Ammon's horn (tissue), 1 donor: ENCODE measurements around the gene SPG7.

ENCODE experiments used
- DNase-seq: peaks from one replicate; pipeline ENCODE4 v3.0.0-alpha.2; 2016; ENCODE audit warnings: low spot score

SPG7 gene

DNA sequence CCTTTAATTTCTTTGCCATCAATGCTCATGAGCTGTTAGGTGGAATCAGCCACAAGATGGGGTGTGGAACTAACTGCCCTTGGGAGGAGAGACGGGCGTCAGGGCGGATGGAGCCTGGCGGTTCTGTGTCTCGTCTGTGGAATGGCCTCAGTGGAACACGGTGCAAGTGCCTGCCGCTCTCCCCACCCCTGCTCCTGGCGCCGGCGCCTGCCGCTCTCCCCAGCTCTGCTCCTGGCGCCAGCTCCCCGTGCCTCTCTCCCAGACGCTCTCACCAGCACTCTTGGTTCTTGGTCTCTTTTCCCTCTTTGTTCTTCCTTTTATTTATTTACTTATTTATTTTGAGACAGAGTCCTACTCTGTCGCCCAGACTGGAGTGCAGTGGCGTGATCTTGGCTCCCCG lies 39.1 kb downstream of the SPG7 start:
- no peak for DNase-seq

DNA sequence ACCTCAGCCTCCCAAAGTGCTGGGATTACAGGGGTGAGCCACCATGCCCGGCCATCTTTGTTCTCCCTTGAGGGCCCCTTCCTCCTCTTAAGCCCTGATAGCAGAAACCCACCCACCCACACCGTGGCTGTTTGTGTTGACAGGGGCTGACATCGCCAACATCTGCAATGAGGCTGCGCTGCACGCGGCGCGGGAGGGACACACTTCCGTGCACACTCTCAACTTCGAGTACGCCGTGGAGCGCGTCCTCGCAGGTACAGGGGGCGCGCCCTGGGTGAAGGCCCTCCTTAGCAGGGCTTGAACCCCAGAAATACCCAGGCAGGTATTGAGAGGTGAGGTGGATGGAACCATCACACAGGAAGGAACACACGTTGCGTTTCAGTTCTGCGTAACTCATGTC lies 39.7 kb downstream of the SPG7 start:
- no peak for DNase-seq

DNA sequence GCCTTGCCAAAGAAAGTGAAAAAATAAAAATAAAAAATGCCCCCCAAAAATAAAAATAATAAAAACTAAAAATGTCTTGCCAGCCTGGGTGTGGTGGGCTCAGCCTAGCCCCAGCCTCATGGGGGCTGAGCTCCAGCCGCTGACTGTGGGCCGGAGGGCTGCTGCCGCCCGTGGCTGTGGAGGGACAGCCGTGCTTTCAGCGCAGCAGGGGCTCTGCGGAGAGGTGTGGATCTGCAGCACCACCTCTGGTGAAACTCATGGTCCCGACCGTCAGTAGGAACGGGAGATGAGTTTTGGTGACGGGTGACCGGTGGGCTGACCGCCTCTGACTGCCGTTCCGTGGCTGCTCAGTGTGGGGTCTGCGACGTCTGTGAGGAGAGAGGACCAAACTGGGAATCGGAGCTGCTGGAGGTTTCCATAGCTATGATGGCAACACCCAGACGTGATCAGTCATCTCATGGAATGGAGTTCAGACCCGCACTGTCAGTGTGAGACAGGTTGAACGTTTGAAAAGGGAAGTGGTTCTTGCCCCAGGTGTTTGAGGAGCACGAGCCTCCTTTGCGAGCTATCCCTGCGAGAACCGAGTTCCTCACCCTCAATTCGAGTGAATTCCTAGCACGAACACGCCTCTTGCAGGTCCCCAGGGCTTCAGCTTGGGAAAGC lies 40.3 kb downstream of the SPG7 start:
- no peak for DNase-seq

DNA sequence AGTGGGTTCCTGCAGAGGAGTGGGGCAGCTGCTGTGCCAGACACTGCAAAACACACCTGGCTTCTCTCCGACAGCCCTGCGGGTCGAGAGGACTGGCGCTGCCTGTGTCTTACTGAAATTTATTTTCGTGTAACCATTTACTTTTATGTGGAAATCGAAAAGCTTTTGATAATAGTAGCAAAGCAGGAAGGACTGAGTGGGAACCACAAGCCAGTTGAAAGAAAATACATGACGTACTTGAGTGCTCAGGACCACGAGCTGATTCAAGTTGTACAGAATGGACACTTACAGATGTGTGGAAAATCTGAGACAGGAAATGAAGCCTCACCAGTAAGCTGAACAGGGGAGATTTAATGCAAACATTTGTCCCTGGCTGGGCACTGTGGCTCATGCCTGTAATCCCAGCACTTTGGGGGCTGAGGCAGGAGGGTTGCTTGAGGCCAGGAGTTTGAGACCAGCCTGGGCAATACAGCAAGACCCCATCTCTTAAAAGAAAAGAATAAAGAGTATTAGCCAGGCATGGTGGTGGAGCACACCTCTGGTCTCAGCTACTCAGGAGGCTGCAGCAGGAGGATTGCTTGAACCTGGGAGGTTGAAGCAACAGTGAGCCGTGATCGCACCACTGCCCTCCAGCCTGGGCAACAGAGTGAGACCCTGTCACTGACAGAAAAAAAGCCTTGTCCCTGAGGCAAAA lies 41.0 kb downstream of the SPG7 start:
- no peak for DNase-seq

DNA sequence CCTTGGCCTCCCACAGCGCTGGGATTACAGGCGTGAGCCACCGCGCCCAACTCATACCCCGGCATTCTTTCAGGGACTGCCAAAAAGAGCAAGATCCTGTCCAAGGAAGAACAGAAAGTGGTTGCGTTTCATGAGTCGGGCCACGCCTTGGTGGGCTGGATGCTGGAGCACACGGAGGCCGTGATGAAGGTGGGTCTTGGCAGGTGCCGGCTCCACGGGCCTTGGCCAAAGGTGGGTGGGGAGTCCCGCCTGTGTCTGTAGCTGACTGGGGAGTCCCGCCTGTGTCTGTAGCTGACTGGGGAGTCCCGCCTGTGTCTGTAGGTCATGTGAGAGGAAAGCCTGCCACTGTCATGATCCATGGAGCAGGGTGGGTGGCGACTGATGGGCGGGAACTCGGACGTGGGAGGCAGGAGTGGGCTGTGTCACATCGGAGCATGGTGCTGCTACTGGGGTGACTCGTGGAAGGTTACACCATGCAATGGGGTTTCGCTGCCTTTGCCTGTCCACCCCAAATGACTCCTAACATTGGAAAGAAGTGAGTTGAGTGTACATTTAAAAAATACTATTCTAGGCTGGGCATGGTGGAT lies 42.3 kb downstream of the SPG7 start:
- no peak for DNase-seq

DNA sequence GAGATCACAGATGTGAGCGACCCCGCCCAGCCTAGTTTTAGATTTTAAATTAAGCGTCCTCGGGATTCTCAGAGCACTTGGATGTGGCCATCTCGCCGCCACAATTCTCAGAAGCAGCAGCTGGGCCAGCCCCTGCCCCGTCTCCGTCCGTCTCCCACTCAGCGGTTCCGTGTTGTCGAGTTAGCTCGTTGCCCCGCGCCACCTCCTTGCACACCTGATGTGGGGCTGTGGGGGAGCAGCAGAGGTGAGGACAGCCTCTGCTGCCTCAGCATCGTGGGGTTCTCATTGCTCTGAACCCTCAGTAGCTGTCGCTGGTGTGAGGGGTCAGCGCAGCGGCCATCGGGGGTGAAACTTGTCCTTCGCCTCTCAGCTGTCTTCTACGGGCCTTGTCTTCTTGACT lies 44.1 kb downstream of the SPG7 start:
- DNase-seq, result no peak

DNA sequence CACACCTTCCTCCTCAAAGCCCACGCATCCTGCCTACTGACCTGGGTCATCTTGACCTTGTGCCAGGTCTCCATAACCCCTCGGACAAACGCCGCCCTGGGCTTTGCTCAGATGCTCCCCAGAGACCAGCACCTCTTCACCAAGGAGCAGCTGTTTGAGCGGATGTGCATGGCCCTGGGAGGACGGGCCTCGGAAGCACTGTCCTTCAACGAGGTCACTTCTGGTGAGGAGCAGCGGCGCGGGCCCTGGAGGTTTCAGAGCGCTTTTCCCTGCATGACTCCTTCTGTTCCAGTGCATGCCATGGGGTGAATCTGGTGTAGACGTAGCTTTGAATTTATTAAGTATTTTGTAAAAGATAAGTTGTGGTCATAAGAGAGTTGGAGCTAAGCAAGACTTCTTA lies 44.7 kb downstream of the SPG7 start:
- DNase-seq, result no peak

DNA sequence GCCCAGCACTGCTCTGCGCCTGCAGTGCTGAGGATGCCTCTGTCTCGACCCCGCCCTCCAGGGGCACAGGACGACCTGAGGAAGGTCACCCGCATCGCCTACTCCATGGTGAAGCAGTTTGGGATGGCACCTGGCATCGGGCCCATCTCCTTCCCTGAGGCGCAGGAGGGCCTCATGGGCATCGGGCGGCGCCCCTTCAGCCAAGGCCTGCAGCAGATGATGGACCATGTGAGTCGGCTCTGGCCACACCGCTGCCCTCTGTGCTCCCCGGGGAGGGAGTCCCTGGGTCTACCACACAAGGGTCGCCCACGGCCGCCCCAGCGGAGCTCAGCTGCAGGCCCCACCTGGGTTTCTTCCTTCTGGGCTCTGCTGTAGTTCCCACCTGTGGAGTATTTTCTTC lies 45.5 kb downstream of the SPG7 start:
- no peak for DNase-seq

DNA sequence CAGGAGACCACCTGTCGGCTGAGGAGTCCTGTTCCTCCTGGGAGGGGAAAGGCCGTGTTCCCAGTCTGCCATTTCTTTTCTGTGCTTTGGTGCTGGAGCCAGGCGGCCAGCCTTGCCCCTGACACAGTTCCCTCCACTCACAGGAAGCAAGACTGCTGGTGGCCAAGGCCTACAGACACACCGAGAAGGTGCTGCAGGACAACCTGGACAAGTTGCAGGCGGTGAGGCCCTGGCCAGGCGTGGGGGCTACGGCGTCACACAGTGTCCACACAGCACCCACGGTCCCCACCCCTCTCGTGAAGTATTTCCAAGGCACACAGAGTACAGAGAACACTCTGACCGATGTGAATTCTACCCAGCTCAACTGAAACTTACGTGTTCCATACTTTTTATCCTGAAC lies 46.1 kb downstream of the SPG7 start:
- no peak for DNase-seq

DNA sequence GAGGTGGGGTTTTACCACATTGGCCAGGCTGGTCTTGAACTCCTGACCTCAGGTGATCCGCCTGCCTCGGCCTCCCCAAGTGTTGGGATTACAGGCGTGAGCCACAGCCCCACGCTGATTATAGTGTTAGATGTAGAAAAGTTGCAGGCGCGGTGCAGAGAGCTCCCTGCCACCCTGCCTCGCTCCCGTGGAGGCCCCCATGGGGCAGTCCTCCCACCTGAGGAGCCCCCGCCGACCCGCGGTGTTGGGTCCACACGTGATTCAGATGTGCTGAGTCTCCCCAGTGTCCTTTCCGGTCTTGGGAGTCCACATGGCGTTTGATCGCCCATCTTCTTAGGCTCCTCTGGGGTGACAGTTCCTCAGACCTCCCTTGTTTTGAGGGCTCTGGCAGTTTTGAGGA lies 47.1 kb downstream of the SPG7 start:
- no peak for DNase-seq

DNA sequence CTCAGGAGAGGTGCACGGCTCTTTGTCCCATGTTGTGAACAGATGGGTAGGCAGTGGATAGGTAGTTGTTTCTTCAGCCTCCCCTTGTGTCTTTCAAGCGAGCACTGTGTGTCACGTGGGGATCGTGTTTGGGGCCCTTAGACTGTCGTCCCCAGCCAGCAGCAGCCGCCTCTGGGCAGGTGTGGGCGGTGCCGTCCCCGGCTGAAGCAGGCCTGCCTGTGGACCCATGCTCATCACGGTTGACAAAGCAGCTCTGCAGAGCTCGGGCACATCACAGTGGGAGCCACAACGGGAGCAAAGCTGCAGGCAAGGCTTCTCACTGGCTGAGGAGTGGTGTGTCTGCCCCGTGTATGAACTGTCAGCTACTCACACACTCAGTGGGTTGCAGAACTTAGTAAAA lies 47.6 kb downstream of the SPG7 start:
- no peak for DNase-seq

DNA sequence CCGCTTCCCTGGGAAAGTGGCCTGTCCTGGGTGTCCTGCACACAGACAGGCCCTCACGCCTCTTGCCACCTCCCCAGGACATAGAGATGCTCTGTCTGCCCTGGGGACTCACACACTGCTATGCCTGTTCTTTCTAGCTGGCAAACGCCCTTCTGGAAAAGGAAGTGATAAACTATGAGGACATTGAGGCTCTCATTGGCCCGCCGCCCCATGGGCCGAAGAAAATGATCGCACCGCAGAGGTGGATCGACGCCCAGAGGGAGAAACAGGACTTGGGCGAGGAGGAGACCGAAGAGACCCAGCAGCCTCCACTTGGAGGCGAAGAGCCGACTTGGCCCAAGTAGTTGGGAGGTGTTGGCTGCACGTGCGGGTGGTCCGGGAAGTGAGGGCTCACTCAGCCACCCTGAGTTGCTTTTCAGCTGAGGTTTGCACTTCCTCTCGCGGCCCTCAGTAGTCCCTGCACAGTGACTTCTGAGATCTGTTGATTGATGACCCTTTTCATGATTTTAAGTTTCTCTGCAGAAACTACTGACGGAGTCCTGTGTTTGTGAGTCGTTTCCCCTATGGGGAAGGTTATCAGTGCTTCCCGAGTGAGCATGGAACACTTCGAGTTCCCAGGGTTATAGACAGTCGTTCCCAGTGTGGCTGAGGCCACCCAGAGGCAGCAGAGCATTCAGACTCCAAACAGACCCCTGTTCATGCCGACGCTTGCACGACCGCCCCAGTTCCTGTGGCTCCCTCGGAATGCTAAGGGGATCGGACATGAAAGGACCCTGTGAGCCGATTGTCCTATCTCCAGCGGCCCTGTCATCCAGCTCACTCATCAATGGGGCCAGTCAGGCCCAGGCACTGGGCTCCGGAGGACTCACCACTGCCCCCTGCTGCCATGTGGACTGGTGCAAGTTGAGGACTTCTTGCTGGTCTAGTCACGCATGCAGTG lies 48.8 kb downstream of the SPG7 start:
- DNase-seq, result peak; percentile 90

DNA sequence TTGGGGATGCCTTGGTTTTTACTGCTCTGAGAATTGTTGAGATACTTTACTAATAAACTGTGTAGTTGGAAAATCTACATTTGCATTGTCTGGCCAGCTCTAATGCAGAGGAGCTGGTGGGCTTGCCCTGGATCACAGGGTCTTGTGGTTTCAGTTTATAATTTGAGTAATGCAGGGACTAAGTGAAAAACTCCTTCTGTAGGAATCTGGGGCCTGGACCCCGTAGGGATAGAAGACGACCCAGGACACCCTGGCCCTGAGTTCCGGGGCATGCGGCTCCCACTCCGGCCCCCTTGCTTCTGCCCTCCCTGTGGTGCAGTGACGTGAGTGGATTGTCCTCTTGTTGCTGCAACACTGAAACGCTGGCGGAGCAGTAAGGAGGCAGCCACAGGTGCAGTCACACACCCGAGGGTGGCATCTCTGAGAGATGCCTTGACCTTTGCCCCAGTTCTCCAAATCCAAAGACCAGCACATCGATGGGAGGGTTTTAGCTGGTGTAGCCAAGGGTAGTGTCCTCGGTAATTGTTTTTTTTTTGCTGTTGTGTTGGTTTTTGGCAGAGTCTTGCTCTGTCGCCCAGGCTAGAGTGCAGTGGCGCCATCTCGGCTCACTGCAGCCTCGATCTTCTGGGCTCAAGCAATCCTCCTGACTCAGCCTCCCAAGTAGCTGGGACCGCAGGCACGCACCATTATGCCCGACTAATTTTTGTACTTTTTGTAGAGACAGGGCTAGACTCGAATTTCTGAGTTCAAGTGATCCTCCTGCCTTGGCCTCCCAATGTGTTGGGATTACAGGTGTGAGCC lies 49.7 kb downstream of the SPG7 start:
- DNase-seq, result no peak

DNA sequence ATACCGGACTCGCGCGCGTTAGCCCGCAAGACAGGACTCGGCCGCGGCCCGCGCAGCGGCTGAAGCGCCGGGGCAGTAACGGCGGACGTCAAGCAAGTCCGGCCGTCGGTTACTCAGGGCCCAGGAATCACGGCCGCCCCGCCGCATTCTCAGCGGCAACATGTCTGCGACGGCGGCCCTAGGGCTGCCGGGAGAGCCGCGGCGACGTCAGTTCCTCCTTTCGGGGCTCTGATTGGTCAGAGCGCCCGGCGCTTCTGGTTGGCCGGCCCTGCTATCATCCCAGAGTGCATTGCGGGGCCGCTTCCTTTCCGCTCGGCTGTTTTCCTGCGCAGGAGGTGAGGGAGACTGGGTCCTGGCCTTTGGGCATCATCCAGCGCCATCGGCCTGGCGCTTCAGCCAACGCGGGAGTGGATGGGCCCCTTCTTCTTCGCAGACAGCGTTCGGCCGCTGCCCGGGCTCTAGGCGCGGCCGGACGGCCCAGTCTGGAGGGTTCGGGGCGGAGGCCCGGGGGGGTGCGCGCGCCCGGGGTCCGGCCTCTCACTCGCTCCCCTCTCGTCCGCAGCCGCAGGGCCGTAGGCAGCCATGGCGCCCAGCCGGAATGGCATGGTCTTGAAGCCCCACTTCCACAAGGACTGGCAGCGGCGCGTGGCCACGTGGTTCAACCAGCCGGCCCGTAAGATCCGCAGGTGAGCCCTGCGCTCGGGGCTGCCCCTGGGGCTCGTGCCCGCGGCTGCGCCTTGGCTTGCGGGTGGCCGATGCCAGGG lies 52.4 kb downstream of the SPG7 start, which contains the start of gene RPL13:
TSS of gene RPL13 (plus strand) at position 305 of the 764 bp plus-strand sequence. CDS start at position 583, 278 bp downstream.
- DNase-seq, result peak; percentile 94

DNA sequence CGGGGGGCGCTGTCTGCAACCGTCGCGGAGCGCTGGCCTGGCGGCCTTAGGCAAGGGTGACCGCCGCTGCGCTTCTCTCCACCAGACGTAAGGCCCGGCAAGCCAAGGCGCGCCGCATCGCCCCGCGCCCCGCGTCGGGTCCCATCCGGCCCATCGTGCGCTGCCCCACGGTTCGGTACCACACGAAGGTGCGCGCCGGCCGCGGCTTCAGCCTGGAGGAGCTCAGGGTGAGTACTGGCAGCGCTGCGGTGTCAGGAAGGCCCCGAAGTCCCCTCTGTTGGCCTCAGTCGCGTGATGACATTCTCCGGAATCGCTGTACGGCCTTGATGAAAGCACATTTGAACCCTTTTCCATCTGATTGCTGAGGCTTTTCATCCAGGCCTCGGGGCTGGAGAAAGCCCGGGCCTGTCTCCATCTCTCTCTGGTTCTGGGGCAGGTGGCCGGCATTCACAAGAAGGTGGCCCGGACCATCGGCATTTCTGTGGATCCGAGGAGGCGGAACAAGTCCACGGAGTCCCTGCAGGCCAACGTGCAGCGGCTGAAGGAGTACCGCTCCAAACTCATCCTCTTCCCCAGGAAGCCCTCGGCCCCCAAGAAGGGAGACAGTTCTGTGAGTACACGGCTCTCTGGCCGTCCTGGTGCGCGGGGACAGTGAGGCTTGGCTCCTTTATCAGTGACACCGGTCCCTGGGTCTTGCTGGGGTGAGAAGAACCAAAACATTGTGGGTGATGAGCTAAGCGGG lies 53.1 kb downstream of the SPG7 start:
- no peak for DNase-seq

DNA sequence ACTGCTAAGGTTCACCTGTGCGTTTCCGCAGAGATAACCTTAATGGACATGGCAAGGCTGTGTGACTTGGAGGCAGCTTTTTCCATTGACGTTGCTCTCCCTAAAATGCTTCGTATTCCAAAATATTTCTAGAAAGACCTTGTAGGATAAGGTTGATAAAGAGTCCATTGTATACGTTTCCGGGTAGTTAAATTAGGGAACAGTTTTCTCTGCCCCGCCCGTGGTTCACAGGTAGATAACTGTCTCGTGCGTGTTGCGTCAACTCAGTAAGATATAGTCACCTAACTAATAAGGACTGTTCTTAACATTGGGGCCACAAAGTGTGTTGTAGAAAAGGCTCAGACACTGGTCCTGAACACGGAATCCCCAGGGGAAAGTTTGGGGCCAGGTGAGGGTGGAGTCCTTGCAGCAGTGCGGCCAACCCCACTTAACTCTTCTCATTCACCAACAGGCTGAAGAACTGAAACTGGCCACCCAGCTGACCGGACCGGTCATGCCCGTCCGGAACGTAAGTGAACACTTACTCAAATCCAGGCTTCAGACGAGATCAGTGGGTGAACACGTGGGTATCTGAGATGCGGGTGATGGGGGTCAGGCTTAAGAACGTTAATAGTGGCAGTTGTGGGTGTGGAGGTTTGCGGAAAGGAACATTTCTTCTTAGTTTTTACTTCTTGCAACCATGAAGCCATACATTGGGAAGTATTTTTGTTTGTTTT lies 53.8 kb downstream of the SPG7 start:
- no peak for DNase-seq

DNA sequence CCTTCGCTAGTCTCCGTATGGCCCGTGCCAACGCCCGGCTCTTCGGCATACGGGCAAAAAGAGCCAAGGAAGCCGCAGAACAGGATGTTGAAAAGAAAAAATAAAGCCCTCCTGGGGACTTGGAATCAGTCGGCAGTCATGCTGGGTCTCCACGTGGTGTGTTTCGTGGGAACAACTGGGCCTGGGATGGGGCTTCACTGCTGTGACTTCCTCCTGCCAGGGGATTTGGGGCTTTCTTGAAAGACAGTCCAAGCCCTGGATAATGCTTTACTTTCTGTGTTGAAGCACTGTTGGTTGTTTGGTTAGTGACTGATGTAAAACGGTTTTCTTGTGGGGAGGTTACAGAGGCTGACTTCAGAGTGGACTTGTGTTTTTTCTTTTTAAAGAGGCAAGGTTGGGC lies 54.7 kb downstream of the SPG7 start:
- DNase-seq, result peak; percentile 34

DNA sequence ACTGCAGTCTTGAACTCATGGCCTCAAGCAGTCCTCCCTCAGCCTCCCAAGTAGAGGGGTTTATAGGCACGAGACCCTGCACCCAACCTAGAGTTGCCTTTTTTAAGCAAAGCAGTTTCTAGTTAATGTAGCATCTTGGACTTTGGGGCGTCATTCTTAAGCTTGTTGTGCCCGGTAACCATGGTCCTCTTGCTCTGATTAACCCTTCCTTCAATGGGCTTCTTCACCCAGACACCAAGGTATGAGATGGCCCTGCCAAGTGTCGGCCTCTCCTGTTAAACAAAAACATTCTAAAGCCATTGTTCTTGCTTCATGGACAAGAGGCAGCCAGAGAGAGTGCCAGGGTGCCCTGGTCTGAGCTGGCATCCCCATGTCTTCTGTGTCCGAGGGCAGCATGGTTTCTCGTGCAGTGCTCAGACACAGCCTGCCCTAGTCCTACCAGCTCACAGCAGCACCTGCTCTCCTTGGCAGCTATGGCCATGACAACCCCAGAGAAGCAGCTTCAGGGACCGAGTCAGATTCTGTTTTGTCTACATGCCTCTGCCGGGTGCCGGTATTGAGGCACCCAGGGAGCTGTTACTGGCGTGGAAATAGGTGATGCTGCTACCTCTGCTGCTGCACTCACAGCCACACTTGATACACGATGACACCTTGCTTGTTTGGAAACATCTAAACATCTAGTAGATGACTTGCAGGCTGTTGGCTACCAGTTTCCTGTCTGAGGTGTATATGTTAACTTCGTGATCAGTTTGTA lies 55.6 kb downstream of the SPG7 start:
- DNase-seq, result no peak
